ENCODE measurements around the gene FTO. TPM values are rescaled to one million over a fixed set of nuclear protein-coding genes. Genes with fewer than 3 reads are reported as not detected.

The FTO gene
- total RNA-seq, 2 donors from 2014 or later = 55.4 to 57.4 TPM

GRCh38 chr16:54169112-54169511 is 465.2 kb downstream of the FTO start:
- Mint-ChIP-seq H3K36me3 (no peaks in the 10 kb centered on the region), H3K4me3 (no peak overlapping the region), H3K27me3 (peaks cover 10 to 15% of the 10 kb centered on the region in 2 donors), H3K4me1 (ENCODE audit: low read depth in 2 of 2) (no peaks in the 10 kb centered on the region), H3K27ac (no peak overlapping the region), H3K9me3 (no peaks in the 10 kb centered on the region)
- DNase-seq (ENCODE audit: low spot score) (no peak), ATAC-seq (no peak)

GRCh38 chr16:54171626-54172537 is 467.9 kb downstream of the FTO start:
- DNase-seq (ENCODE audit: low spot score) (no peak), ATAC-seq (no peak)
- Mint-ChIP-seq H3K27me3 (peaks cover 15 to 16% of the 10 kb centered on the region in 2 donors), H3K4me1 (ENCODE audit: low read depth in 2 of 2) (no peaks in the 10 kb centered on the region), H3K27ac (no peak overlapping the region), H3K36me3 (no peaks in the 10 kb centered on the region), H3K9me3 (no peaks in the 10 kb centered on the region), H3K4me3 (no peak overlapping the region)

GRCh38 chr16:54173490-54173889 is 469.5 kb downstream of the FTO start:
- Mint-ChIP-seq H3K27me3 (peaks cover 6 to 16% of the 10 kb centered on the region in 2 donors), H3K9me3 (no peaks in the 10 kb centered on the region), H3K4me3 (no peak overlapping the region), H3K27ac (no peak overlapping the region), H3K4me1 (ENCODE audit: low read depth in 2 of 2) (no peaks in the 10 kb centered on the region), H3K36me3 (no peaks in the 10 kb centered on the region)
- no peak for DNase-seq (ENCODE audit: low spot score)
- ATAC-seq = no peak

GRCh38 chr16:54174201-54174600 is 470.2 kb downstream of the FTO start:
- Mint-ChIP-seq H3K4me1 (ENCODE audit: low read depth in 2 of 2) (no peaks in the 10 kb centered on the region), H3K36me3 (no peaks in the 10 kb centered on the region), H3K9me3 (no peaks in the 10 kb centered on the region), H3K27ac (no peak overlapping the region), H3K4me3 (no peak overlapping the region), H3K27me3 (peaks cover 6 to 17% of the 10 kb centered on the region in 2 donors)
- ATAC-seq (peak in 1 of 2 donors; percentile 48), DNase-seq (ENCODE audit: low spot score) (no peak)

- no peaks in the 10 kb centered on the region for H3K9me3 Mint-ChIP-seq
- peaks cover 6 to 17% of the 10 kb centered on the region in 2 donors for H3K27me3 Mint-ChIP-seq
- DNase-seq (ENCODE audit: low spot score) (no peak), ATAC-seq (no peak)
- H3K27ac Mint-ChIP-seq = no peak overlapping the region
- no peaks in the 10 kb centered on the region for H3K36me3 Mint-ChIP-seq
- H3K4me3 Mint-ChIP-seq = no peak overlapping the region
- no peaks in the 10 kb centered on the region for H3K4me1 Mint-ChIP-seq (ENCODE audit: low read depth in 2 of 2)
Measured at GRCh38 chr16:54174750-54175149, 470.8 kb downstream of the FTO start.

- no peak overlapping the region for H3K4me3 Mint-ChIP-seq
- no peaks in the 10 kb centered on the region for H3K36me3 Mint-ChIP-seq
- H3K27ac Mint-ChIP-seq = no peak overlapping the region
- ATAC-seq (no peak), DNase-seq (ENCODE audit: low spot score) (no peak)
- H3K9me3 Mint-ChIP-seq = no peaks in the 10 kb centered on the region
- H3K4me1 Mint-ChIP-seq (ENCODE audit: low read depth in 2 of 2) = no peaks in the 10 kb centered on the region
- H3K27me3 Mint-ChIP-seq = peaks cover 6 to 17% of the 10 kb centered on the region in 2 donors
Measured at GRCh38 chr16:54175169-54175551, 471.2 kb downstream of the FTO start.

GRCh38 chr16:54175552-54176375 is 471.8 kb downstream of the FTO start:
- ATAC-seq = no peak
- Mint-ChIP-seq H3K9me3 (no peaks in the 10 kb centered on the region), H3K27ac (no peak overlapping the region), H3K36me3 (no peaks in the 10 kb centered on the region), H3K4me3 (no peak overlapping the region), H3K4me1 (ENCODE audit: low read depth in 2 of 2) (no peaks in the 10 kb centered on the region), H3K27me3 (peaks cover 6 to 17% of the 10 kb centered on the region in 2 donors)
- DNase-seq (ENCODE audit: low spot score) = no peak

GRCh38 chr16:54176376-54176901 is 472.5 kb downstream of the FTO start:
- ATAC-seq (no peak), DNase-seq (ENCODE audit: low spot score) (no peak)
- no peaks in the 10 kb centered on the region for H3K4me1 Mint-ChIP-seq (ENCODE audit: low read depth in 2 of 2)
- H3K36me3 Mint-ChIP-seq = no peaks in the 10 kb centered on the region
- no peaks in the 10 kb centered on the region for H3K9me3 Mint-ChIP-seq
- H3K27ac Mint-ChIP-seq = no peak overlapping the region
- H3K27me3 Mint-ChIP-seq = peaks cover 6 to 17% of the 10 kb centered on the region in 2 donors
- no peak overlapping the region for H3K4me3 Mint-ChIP-seq

- peak in 1 of 2 donors; percentile 11 for ATAC-seq
- Mint-ChIP-seq H3K27ac (no peak overlapping the region), H3K9me3 (no peaks in the 10 kb centered on the region), H3K4me1 (ENCODE audit: low read depth in 2 of 2) (no peaks in the 10 kb centered on the region), H3K4me3 (no peak overlapping the region), H3K27me3 (peaks cover 9 to 18% of the 10 kb centered on the region in 2 donors), H3K36me3 (no peaks in the 10 kb centered on the region)
- no peak for DNase-seq (ENCODE audit: low spot score)
Measured at GRCh38 chr16:54177052-54177861, 473.3 kb downstream of the FTO start.

GRCh38 chr16:54177862-54178477 is 474.0 kb downstream of the FTO start:
- DNase-seq (ENCODE audit: low spot score) (no peak), ATAC-seq (no peak)
- Mint-ChIP-seq H3K4me3 (no peak overlapping the region), H3K27ac (no peak overlapping the region), H3K9me3 (no peaks in the 10 kb centered on the region), H3K27me3 (peaks cover 16 to 21% of the 10 kb centered on the region in 2 donors), H3K36me3 (no peaks in the 10 kb centered on the region), H3K4me1 (ENCODE audit: low read depth in 2 of 2) (no peaks in the 10 kb centered on the region)

- Mint-ChIP-seq H3K4me3 (no peak overlapping the region), H3K4me1 (ENCODE audit: low read depth in 2 of 2) (no peaks in the 10 kb centered on the region), H3K9me3 (no peaks in the 10 kb centered on the region), H3K27ac (no peak overlapping the region), H3K27me3 (peaks cover 14 to 18% of the 10 kb centered on the region in 2 donors), H3K36me3 (no peaks in the 10 kb centered on the region)
- ATAC-seq (no peak), DNase-seq (ENCODE audit: low spot score) (no peak)
Measured at GRCh38 chr16:54178478-54178976, 474.6 kb downstream of the FTO start.

GRCh38 chr16:54180421-54181359 is 476.7 kb downstream of the FTO start:
- no peak overlapping the region for H3K4me3 Mint-ChIP-seq
- no peak for ATAC-seq
- no peaks in the 10 kb centered on the region for H3K36me3 Mint-ChIP-seq
- H3K27me3 Mint-ChIP-seq = peaks cover 18 to 21% of the 10 kb centered on the region in 2 donors
- H3K9me3 Mint-ChIP-seq = no peaks in the 10 kb centered on the region
- DNase-seq (ENCODE audit: low spot score) = no peak
- H3K27ac Mint-ChIP-seq = no peak overlapping the region
- no peaks in the 10 kb centered on the region for H3K4me1 Mint-ChIP-seq (ENCODE audit: low read depth in 2 of 2)

Data from natural killer cell treated with Interleukin-12 subunit alpha and Interleukin-12 subunit beta and Interleukin-15 and Interleukin-18, amount 100 ng/mL, for 72 hours (primary cell).